ENCODE data around the gene BNIP3. TPM values are rescaled to one million over a fixed set of nuclear protein-coding genes. Genes with fewer than 3 reads are reported as not detected.

Gene BNIP3
- total RNA-seq, 1 donor from 2014 or later, result 112 TPM

DNA sequence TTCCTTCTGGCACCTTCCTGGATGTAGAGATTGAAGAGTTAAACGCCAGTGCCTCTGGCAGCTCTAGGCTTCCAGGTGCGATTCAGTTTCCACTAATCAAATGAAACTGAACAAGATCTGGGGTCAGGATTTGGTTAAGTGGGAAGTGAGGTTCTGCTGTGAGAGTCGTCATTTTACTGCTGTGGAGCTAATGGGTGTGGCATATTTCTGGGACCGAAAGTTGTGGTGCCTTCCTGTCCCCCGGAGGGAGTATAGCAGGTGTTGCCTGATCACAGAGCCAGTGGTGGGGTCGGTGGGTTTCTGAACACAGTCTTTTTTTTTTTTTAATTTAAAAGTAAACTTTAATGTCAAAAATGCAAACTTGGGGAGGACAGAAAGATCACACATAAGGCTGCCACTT, 47.0 kb upstream of the BNIP3 start:
- TF ChIP-seq, protein P1, sequence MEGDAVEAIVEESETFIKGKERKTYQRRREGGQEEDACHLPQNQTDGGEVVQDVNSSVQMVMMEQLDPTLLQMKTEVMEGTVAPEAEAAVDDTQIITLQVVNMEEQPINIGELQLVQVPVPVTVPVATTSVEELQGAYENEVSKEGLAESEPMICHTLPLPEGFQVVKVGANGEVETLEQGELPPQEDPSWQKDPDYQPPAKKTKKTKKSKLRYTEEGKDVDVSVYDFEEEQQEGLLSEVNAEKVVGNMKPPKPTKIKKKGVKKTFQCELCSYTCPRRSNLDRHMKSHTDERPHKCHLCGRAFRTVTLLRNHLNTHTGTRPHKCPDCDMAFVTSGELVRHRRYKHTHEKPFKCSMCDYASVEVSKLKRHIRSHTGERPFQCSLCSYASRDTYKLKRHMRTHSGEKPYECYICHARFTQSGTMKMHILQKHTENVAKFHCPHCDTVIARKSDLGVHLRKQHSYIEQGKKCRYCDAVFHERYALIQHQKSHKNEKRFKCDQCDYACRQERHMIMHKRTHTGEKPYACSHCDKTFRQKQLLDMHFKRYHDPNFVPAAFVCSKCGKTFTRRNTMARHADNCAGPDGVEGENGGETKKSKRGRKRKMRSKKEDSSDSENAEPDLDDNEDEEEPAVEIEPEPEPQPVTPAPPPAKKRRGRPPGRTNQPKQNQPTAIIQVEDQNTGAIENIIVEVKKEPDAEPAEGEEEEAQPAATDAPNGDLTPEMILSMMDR (IDR thresholded peaks at IDR 0.05; ENCODE audit: insufficient read depth, low read depth, low read length), result no peak
- no peak for TF ChIP-seq EZH2 (IDR thresholded peaks at IDR 0.05; ENCODE audit: insufficient read depth, low read length)
- peaks cover 10% of the 10 kb centered on the region for H3K4me1 Mint-ChIP-seq (ENCODE audit: low read depth, unreplicated experiment)
- no peak overlapping the region for H3K27ac Mint-ChIP-seq (ENCODE audit: unreplicated experiment)
- H3K36me3 Mint-ChIP-seq (ENCODE audit: low read depth, unreplicated experiment), result no peaks in the 10 kb centered on the region
- H3K4me3 Mint-ChIP-seq (ENCODE audit: unreplicated experiment), result no peak overlapping the region
- Histone ChIP-seq H3K79me2 (ENCODE audit: insufficient read depth, low read length) (no peaks in the 10 kb centered on the region), H4K20me1 (ENCODE audit: insufficient read depth, low read length) (no peaks in the 10 kb centered on the region), H2AFZ (ENCODE audit: low read depth, low read length) (no peak overlapping the region), H3K9ac (ENCODE audit: low read length) (no peak overlapping the region), H3K4me2 (ENCODE audit: low read length) (no peak overlapping the region), H3K9me3 (ENCODE audit: insufficient read depth, low read depth, low read length) (no peaks in the 10 kb centered on the region), H3K36me3 (ENCODE audit: insufficient read depth, low read length) (no peaks in the 10 kb centered on the region), H3K4me1 (ENCODE audit: insufficient read depth, low read length) (no peaks in the 10 kb centered on the region), H3K4me3 (ENCODE audit: insufficient read depth, low read depth, low read length) (no peak overlapping the region), H3K27ac (ENCODE audit: low read depth, low read length) (no peak overlapping the region), H3K27me3 (ENCODE audit: insufficient read depth, low read length) (peaks cover 4% of the 10 kb centered on the region)
- FAIRE-seq, result no peak
- peaks cover 9% of the 10 kb centered on the region for H3K9me3 Mint-ChIP-seq (ENCODE audit: unreplicated experiment)
- H3K27me3 Mint-ChIP-seq (ENCODE audit: low read depth, unreplicated experiment), result peaks cover 46% of the 10 kb centered on the region
- DNase-seq (ENCODE audit: low read depth), result no peak

DNA sequence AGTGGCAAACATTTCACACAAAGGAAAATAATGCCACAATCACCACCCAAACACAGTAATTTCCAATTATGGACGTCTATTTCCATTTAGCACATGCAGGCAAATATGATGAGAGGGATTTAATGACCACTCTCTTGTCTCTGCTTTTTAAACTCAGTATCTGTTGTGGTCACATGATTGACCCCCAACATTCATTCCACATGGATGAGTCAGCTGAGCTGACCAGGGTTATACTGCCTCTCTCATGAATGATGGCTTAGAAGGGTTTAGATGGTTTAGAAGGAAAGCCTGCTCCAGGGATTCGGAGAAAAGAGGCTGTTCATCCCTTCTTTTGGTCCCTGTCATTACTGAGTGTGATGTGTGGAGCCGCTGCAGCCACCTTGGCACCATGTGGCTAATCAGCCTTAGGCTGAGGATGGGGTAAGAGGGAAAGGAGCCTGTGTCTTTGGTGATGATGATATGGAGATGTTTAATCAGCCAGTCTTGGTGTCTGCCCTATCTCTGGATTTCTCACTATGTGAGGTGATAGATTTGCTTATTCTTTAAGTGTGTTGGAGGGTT, 45.8 kb upstream of the BNIP3 start:
- Histone ChIP-seq H3K9ac (ENCODE audit: low read length) (no peak overlapping the region), H3K27me3 (ENCODE audit: insufficient read depth, low read length) (peaks cover 10% of the 10 kb centered on the region), H3K4me1 (ENCODE audit: insufficient read depth, low read length) (no peaks in the 10 kb centered on the region), H3K4me3 (ENCODE audit: insufficient read depth, low read depth, low read length) (no peak overlapping the region), H3K9me3 (ENCODE audit: insufficient read depth, low read depth, low read length) (no peaks in the 10 kb centered on the region), H4K20me1 (ENCODE audit: insufficient read depth, low read length) (no peaks in the 10 kb centered on the region), H3K4me2 (ENCODE audit: low read length) (no peak overlapping the region), H3K79me2 (ENCODE audit: insufficient read depth, low read length) (no peaks in the 10 kb centered on the region), H3K27ac (ENCODE audit: low read depth, low read length) (no peak overlapping the region), H3K36me3 (ENCODE audit: insufficient read depth, low read length) (no peaks in the 10 kb centered on the region), H2AFZ (ENCODE audit: low read depth, low read length) (no peak overlapping the region)
- DNase-seq (ENCODE audit: low read depth) (peak; percentile 8), FAIRE-seq (no peak)
- Mint-ChIP-seq H3K4me3 (ENCODE audit: unreplicated experiment) (no peak overlapping the region), H3K27me3 (ENCODE audit: low read depth, unreplicated experiment) (peaks cover 43% of the 10 kb centered on the region), H3K4me1 (ENCODE audit: low read depth, unreplicated experiment) (peaks cover 10% of the 10 kb centered on the region), H3K27ac (ENCODE audit: unreplicated experiment) (no peak overlapping the region), H3K9me3 (ENCODE audit: unreplicated experiment) (peaks cover 5% of the 10 kb centered on the region), H3K36me3 (ENCODE audit: low read depth, unreplicated experiment) (no peaks in the 10 kb centered on the region)
- TF ChIP-seq, protein P1 (IDR thresholded peaks at IDR 0.05; ENCODE audit: insufficient read depth, low read depth, low read length), result no peak
- no peak for TF ChIP-seq EZH2 (IDR thresholded peaks at IDR 0.05; ENCODE audit: insufficient read depth, low read length)

DNA sequence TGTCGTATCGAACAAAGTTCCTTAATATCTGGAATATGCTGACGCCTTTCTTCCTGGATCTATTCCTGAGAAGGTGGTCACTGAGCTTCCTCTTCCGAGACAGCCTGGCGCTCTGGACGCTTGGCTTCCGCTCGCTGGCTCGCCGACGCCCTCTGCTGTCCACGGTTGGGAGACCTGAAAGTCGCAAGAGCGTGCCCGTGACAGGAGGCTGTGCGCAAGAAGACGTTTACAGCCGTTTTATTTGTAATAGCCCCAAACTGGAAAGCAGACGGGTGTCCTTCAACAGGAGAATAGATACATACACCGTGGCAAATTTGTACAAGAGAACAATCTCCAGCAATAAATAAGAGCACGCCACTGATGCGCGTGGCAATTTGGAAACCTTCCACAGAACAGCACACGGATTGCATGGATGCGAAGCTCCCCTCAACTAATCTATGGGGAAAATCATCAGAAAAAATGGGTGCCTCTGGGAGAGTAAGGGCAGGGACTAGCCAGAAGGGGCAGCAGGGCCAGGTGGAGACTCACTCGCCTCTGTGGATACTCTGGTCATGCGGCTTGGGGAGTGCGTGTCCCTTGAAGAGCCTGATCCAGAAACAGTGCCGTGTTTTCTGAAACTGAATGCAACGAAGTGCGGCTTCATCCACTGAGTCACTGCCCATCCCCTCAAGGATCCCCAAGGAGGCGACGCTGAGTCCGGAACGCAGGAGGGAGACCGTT, 41.5 kb upstream of the BNIP3 start:
- Histone ChIP-seq H3K9ac (ENCODE audit: low read length) (no peak overlapping the region), H2AFZ (ENCODE audit: low read depth, low read length) (peak overlapping the region; percentile 57), H4K20me1 (ENCODE audit: insufficient read depth, low read length) (no peaks in the 10 kb centered on the region), H3K36me3 (ENCODE audit: insufficient read depth, low read length) (no peaks in the 10 kb centered on the region), H3K4me3 (ENCODE audit: insufficient read depth, low read depth, low read length) (peak overlapping the region; percentile 34), H3K4me2 (ENCODE audit: low read length) (peak overlapping the region; percentile 70), H3K4me1 (ENCODE audit: insufficient read depth, low read length) (no peaks in the 10 kb centered on the region), H3K79me2 (ENCODE audit: insufficient read depth, low read length) (no peaks in the 10 kb centered on the region), H3K27me3 (ENCODE audit: insufficient read depth, low read length) (peaks cover 6% of the 10 kb centered on the region), H3K9me3 (ENCODE audit: insufficient read depth, low read depth, low read length) (no peaks in the 10 kb centered on the region), H3K27ac (ENCODE audit: low read depth, low read length) (no peak overlapping the region)
- no peak for FAIRE-seq
- Mint-ChIP-seq H3K36me3 (ENCODE audit: low read depth, unreplicated experiment) (no peaks in the 10 kb centered on the region), H3K9me3 (ENCODE audit: unreplicated experiment) (peaks cover 5% of the 10 kb centered on the region), H3K27ac (ENCODE audit: unreplicated experiment) (peak overlapping the region; percentile 43), H3K4me3 (ENCODE audit: unreplicated experiment) (no peak overlapping the region), H3K27me3 (ENCODE audit: low read depth, unreplicated experiment) (peaks cover 37% of the 10 kb centered on the region), H3K4me1 (ENCODE audit: low read depth, unreplicated experiment) (peaks cover 10% of the 10 kb centered on the region)
- DNase-seq (ENCODE audit: low read depth), result peak; percentile 26
- no peak for TF ChIP-seq EZH2 (IDR thresholded peaks at IDR 0.05; ENCODE audit: insufficient read depth, low read length)
- TF ChIP-seq, protein P1 (IDR thresholded peaks at IDR 0.05; ENCODE audit: insufficient read depth, low read depth, low read length), result peak; percentile 71

Measured in astrocyte (in vitro differentiated cells and primary cell).